Transverse colon (tissue), 4 donors: ENCODE data around the gene NIPSNAP3A.

Experiments used
- EP300 ChIP-seq: sonication (generic); formaldehyde crosslinking; IDR thresholded peaks from one replicate; pipeline ENCODE4 v1.6.1; 2017; ENCODE audit warnings: antibody characterized with exemption, low read depth
- POLR2A ChIP-seq: fragments of 450-650 bp; IDR thresholded peaks from one replicate; pipeline ENCODE4 v1.6.1; 2016; ENCODE audit warnings: antibody characterized with exemption, mild to moderate bottlenecking, moderate library complexity
- POLR2AphosphoS5 ChIP-seq, 3 donors: sonication (generic); formaldehyde crosslinking; IDR thresholded peaks; one replicate each; pipeline ENCODE4 v1.6.1; 2016; ENCODE audit warnings: antibody characterized with exemption in 3 of 3
- TF ChIP-seq, protein P1 (sequence below), 5 experiments: fragments of 200-600 bp in 3 of 5; fragments of 450-650 bp in 2 of 5; sonication (generic) in 3 of 5; IDR thresholded peaks; 1 replicate in 2 of 5; 2 replicates in 3 of 5; pipeline ENCODE4 v1.5.1; 2016 to 2017; ENCODE audit warnings: antibody characterized with exemption in 5 of 5, inconsistent platforms in 3 of 5, mild to moderate bottlenecking in 2 of 5, moderate library complexity in 1 of 5

DNA sequence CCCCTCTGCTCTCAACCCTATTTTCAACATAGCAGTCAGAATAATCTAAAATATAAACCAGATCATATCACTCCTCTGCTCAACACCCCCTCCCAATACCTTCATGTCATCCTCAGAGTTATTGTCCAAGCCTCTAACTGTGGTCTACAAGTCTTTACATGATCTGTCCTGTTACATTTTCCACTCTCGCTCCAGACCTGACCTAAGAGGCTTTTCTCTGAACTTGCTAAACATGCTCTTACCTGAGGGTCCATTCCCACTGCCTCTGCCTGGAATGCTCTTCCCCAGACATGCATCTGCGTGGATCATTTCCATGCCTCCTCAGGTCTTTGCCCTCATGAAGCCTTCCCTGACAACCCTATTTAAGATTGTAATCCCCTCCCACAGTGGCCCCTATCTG, 28.5 kb downstream of the NIPSNAP3A start:
- TF ChIP-seq, protein P1, sequence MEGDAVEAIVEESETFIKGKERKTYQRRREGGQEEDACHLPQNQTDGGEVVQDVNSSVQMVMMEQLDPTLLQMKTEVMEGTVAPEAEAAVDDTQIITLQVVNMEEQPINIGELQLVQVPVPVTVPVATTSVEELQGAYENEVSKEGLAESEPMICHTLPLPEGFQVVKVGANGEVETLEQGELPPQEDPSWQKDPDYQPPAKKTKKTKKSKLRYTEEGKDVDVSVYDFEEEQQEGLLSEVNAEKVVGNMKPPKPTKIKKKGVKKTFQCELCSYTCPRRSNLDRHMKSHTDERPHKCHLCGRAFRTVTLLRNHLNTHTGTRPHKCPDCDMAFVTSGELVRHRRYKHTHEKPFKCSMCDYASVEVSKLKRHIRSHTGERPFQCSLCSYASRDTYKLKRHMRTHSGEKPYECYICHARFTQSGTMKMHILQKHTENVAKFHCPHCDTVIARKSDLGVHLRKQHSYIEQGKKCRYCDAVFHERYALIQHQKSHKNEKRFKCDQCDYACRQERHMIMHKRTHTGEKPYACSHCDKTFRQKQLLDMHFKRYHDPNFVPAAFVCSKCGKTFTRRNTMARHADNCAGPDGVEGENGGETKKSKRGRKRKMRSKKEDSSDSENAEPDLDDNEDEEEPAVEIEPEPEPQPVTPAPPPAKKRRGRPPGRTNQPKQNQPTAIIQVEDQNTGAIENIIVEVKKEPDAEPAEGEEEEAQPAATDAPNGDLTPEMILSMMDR (IDR thresholded peaks at IDR 0.05) = no peak
- no peak for TF ChIP-seq POLR2A
- TF ChIP-seq POLR2AphosphoS5 (IDR thresholded peaks at IDR 0.05) = no peak
- no peak for TF ChIP-seq EP300
